Spleen (tissue), 7 donors: Measurements from ENCODE around the gene FLAD1.

Source experiments
- CTCF ChIP-seq, 11 experiments: fragments of 200-600 bp in 7 of 11; fragments of 450-650 bp in 4 of 11; sonication (generic) in 4 of 11; IDR thresholded peaks in 8 of 11; conservative IDR thresholded peaks in 3 of 11; 1 replicate in 7 of 11; 2 replicates in 4 of 11; pipeline versions ENCODE4 v1.4.0 to v1.8.0; 2016 to 2021; ENCODE audit warnings: antibody characterized with exemption in 11 of 11, inconsistent platforms in 4 of 11, mild to moderate bottlenecking in 1 of 11
- POLR2A ChIP-seq, 3 donors: fragments of 450-650 bp; IDR thresholded peaks; one replicate each; pipeline ENCODE4 v1.5.1; 2017; ENCODE audit warnings: antibody characterized with exemption in 3 of 3, mild to moderate bottlenecking in 1 of 3
- POLR2AphosphoS5 ChIP-seq, 3 donors: sonication (generic); formaldehyde crosslinking; IDR thresholded peaks; one replicate each; pipeline ENCODE4 v1.5.1; 2017; ENCODE audit warnings: antibody characterized with exemption in 3 of 3
- donor health status: DM: no; HTN: no; CAD: no; lungs with moderate emphysema.
- donor health status: DM: no; HTN: no; CAD: no.
- donor health status: DM: no; HTN: no; CAD: no.

DNA sequence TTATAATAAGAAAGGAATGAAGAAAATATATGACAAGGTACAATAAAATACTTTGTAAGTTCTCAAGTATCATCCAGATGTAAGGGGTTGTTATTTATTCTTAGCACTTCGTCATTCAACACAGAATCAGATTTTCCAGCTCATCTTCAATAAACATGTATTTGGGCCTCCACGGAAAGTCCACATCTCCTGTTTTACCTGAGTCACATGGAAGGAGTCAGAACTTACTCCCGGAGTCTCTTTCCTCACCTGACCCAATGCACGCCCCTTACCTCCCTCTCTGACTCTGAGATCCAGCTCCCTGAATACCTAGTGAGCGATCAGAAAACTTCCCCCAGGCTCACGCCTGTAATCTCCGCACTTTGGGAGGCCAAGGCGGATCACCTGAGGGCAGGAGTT lies 45.2 kb upstream of the FLAD1 start:
- no peak for TF ChIP-seq POLR2AphosphoS5 (IDR thresholded peaks at IDR 0.05)
- TF ChIP-seq CTCF (IDR thresholded peaks at IDR 0.05 in 8 of 11, conservative IDR thresholded peaks at IDR 0.05 in 3 of 11): no peak
- TF ChIP-seq POLR2A (IDR thresholded peaks at IDR 0.05): no peak
